Kidney (tissue), 14 donors: ENCODE measurements around the gene RIMKLB. TPM values are rescaled to one million over a fixed set of nuclear protein-coding genes. Genes with fewer than 3 reads are reported as not detected.
A peak's percentile ranks its signal among the peaks of the same experiment; 100 is the strongest.

Experiments used
- DNase-seq, 5 donors: peaks; one replicate each; pipeline ENCODE4 v3.0.0-alpha.2; 2013 to 2020
- FAIRE-seq: peaks from 2 replicates; lab custom pipeline; 2012; peaks lifted over from hg19 to GRCh38; lab: Jason Lieb, UNC
- H3K27ac ChIP-seq, 2 donors: one replicate each; pipeline ENCODE4 v1.7.0; 2013; ENCODE audit warnings: low read depth in 2 of 2, low read length in 2 of 2, inconsistent platforms in 1 of 2
- H3K27me3 ChIP-seq: one replicate; pipeline ENCODE4 v1.7.1; 2013; ENCODE audit warnings: low read length, inconsistent platforms; ENCODE audit not compliant: control insufficient read depth, insufficient read depth
- H3K36me3 ChIP-seq, 3 donors: one replicate each; pipeline versions ENCODE4 v1.7.0 to v1.7.1; 2013; ENCODE audit warnings: low read length in 3 of 3, control low read depth in 1 of 3, inconsistent platforms in 1 of 3; ENCODE audit not compliant: insufficient read depth in 3 of 3, control insufficient read depth in 2 of 3
- H3K4me1 ChIP-seq, 3 donors: one replicate each; pipeline versions ENCODE4 v1.7.0 to v1.7.1; 2013; ENCODE audit warnings: low read length in 3 of 3, inconsistent platforms in 1 of 3, low read depth in 1 of 3; ENCODE audit not compliant: control insufficient read depth in 2 of 3, insufficient read depth in 2 of 3
- H3K4me3 ChIP-seq, 3 donors: one replicate each; pipeline versions ENCODE4 v1.7.0 to v1.8.1; 2013; ENCODE audit warnings: low read length in 3 of 3, control low read depth in 1 of 3, inconsistent platforms in 1 of 3
- H3K9ac ChIP-seq, 3 donors: one replicate each; pipeline versions ENCODE4 v1.7.0 to v1.7.1; 2013; ENCODE audit warnings: low read length in 3 of 3, control low read depth in 1 of 3, inconsistent platforms in 1 of 3
- H3K9me3 ChIP-seq, 3 donors: one replicate each; pipeline versions ENCODE4 v1.7.0 to v1.7.1; 2013; ENCODE audit warnings: low read length in 3 of 3, control low read depth in 1 of 3, inconsistent platforms in 1 of 3; ENCODE audit not compliant: control insufficient read depth in 2 of 3, insufficient read depth in 1 of 3
- intact Hi-C: fragments of 100-400 bp; cut with DNase I; formaldehyde crosslinking; loops from one replicate; pipeline ENCODE4 v1.11.1; 2022
- polyA plus RNA-seq: library from polyadenylated mRNA; stranded (reverse); fragments of 350-450 nt; fragmentation: Illumina TruSeq; extraction: RNeasy Lipid Tissue Mini Kit (QIAGEN cat#74804); gene quantifications from one replicate; pipeline ENCODE4 v1.2.3, GENCODE V29; 2014; ENCODE audit warnings: low read depth, low replicate concordance; ENCODE audit not compliant: insufficient read depth
- total RNA-seq: library from RNA; stranded (reverse); fragmentation: NEBNext Ultra II Directional; extraction: Animal tissue kit (Norgen Biotek cat#: 25700); gene quantifications from one replicate; pipeline ENCODE4 v1.2.1, GENCODE V29; 2021
- TF ChIP-seq, protein P1 (sequence below): IDR thresholded peaks from 3 replicates; pipeline ENCODE4 v1.5.1; 2012; ENCODE audit warnings: mild to moderate bottlenecking, moderate library complexity, borderline replicate concordance; ENCODE audit not compliant: insufficient read depth; ENCODE audit errors: extremely low read depth
- donor health status: control.
- donor health status: control.
- donor health status: control.
- donor health status: control.
- donor health status: control.
- donor health status: DM: yes; HTN: yes; CAD: no.
- donor health status: Normal renal cell carcinoma (clear cell type).

Gene RIMKLB
- total and polyA plus RNA-seq, 2 donors from 2014 or later, result 38.0 to 45.5 TPM

DNA sequence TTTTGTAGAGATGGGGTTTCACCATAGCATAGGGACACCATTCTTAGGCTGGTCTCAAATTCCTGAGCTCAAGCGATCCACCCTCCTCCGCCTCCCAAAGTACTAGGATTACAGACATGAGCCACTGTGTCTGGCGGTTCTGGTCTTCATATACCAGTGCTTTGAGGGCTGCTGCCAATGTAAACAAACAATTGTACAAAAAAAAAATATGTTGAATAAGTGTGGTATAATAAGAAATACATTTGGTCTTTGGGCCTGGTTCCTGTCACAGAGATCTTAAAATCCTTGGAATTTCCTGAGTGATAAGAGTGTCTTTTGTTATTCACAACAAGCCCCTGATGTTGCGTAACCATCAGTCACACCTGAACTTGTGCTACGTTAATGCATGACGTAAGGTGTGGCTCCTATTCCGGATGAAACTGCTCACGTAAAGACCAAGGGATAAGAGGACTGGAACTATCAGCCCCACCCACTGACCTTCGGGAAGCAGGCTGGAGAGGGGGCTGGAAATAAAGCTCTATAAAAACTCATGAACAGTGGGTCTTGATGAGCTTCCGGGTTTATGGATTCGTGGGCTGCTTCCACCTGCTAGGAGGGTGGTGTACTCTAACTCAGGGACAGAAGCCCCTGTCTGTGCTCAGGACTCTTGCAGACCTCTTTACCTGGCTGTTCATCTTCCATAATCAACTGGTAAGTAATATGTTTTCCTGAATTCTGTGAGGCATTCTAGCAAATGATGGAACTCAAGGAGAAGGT, 16.5 kb upstream of the RIMKLB start:
- H3K9ac ChIP-seq, result no peak overlapping the region
- no peak for FAIRE-seq
- peak overlapping the region; percentile 36 to 76 for H3K27ac ChIP-seq
- TF ChIP-seq, protein P1, sequence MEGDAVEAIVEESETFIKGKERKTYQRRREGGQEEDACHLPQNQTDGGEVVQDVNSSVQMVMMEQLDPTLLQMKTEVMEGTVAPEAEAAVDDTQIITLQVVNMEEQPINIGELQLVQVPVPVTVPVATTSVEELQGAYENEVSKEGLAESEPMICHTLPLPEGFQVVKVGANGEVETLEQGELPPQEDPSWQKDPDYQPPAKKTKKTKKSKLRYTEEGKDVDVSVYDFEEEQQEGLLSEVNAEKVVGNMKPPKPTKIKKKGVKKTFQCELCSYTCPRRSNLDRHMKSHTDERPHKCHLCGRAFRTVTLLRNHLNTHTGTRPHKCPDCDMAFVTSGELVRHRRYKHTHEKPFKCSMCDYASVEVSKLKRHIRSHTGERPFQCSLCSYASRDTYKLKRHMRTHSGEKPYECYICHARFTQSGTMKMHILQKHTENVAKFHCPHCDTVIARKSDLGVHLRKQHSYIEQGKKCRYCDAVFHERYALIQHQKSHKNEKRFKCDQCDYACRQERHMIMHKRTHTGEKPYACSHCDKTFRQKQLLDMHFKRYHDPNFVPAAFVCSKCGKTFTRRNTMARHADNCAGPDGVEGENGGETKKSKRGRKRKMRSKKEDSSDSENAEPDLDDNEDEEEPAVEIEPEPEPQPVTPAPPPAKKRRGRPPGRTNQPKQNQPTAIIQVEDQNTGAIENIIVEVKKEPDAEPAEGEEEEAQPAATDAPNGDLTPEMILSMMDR, result no peak
- H3K4me1 ChIP-seq, result peaks cover 0 to 2% (median 0%) of the 10 kb centered on the region in 3 donors
- no peaks in the 10 kb centered on the region for H3K9me3 ChIP-seq
- intact Hi-C loops, result loop anchor here (10.0 kb wide), 1 partner anchor 143 kb away; the partner anchor contains the start of gene A2ML1
- no peaks in the 10 kb centered on the region for H3K36me3 ChIP-seq
- H3K4me3 ChIP-seq, result no peak overlapping the region
- H3K27me3 ChIP-seq, result no peaks in the 10 kb centered on the region
- peak in 2 of 5 donors; percentile 24 to 59 for DNase-seq

DNA sequence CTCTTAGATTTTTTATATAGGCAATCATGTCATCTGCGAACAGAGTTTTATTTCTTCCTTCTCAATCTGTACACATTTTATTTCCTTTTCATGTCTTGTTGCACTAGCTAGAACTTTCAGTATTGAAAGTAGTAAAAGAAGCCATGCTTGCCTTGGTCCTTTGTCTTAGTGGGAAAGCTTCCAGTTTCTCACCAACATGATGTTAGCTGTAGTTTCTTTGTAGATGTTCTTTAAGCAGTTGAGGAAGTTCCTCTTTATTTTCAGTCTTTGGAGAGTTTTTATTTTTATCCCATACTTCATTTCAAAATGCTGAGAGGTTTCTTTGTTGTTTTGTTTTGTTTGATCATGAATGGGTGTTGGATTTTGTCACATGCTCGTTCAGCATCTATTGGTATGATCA, 12.7 kb upstream of the RIMKLB start:
- no peak for FAIRE-seq
- no peak overlapping the region for H3K9ac ChIP-seq
- no peak for DNase-seq
- H3K27me3 ChIP-seq, result no peaks in the 10 kb centered on the region
- H3K4me3 ChIP-seq, result no peak overlapping the region
- no peaks in the 10 kb centered on the region for H3K36me3 ChIP-seq
- no peaks in the 10 kb centered on the region for H3K9me3 ChIP-seq
- H3K4me1 ChIP-seq, result peaks cover 7 to 8% (median 7%) of the 10 kb centered on the region in 3 donors
- intact Hi-C loops, result loop anchor here (10.0 kb wide), 1 partner anchor 140 kb away; the partner anchor contains the start of gene A2ML1
- H3K27ac ChIP-seq, result no peak overlapping the region
- TF ChIP-seq, protein P1, result no peak

DNA sequence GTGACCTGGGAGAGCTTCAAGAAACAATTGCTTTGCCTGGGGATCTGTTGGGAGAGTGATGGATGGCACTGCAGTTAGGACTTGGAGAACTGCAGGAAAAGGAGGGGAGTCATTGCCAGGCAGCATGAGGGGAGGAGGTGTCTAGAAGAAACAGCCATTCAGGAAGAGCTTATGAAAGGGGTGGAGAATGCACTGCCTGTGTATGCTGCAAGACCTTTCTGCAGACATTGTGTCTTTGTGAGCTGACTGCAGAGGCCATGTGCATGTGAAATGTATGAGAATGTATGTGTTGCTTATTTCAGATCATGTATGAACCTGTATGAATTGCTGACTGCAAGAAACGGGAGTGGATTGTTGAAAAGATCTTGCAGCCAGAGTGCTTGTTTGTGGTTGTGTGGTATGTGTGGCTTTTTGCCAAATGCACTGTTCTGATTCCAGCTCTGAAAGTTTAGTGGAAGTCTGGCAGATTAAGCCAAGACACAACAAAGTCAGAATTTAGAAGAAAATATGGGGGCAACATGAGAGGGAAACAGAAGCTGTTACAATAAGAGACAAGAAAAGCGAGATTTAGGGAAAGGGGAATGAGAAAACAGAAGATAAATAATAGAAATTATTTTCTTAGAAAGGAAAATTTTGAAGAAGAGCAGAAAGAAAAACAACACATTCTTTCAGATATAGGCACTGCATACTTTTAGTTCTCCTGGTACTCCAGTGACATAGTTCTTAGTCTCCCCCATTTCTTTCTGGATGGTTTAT, 9.8 kb upstream of the RIMKLB start:
- intact Hi-C loops, result loop anchor here (10.0 kb wide), 1 partner anchor 137 kb away; the partner anchor contains the start of gene A2ML1
- Histone ChIP-seq H3K9ac (peak overlapping the region in 1 of 3 donors; percentile 42), H3K9me3 (no peaks in the 10 kb centered on the region), H3K36me3 (no peaks in the 10 kb centered on the region), H3K4me1 (peaks cover 8 to 14% (median 11%) of the 10 kb centered on the region in 3 donors), H3K27me3 (no peaks in the 10 kb centered on the region), H3K4me3 (peak overlapping the region; percentile 36 to 45 (median 40)), H3K27ac (peak overlapping the region in 1 of 2 donors; percentile 67)
- TF ChIP-seq, protein P1, result no peak
- FAIRE-seq, result no peak
- peak in 4 of 5 donors; percentile 87 to 96 (median 91) for DNase-seq
